HCT116 (cell line): ENCODE measurements around the gene PXDN. TPM values are rescaled to one million over a fixed set of nuclear protein-coding genes. Genes with fewer than 3 reads are reported as not detected.

ENCODE experiments used
- ATAC-seq: fragments of 200-7000 bp; cut with Tn5 transposase; 2 replicates; pipeline ENCODE4 v1.9.1; 2020; ENCODE audit warnings: mild to moderate bottlenecking, moderate library complexity
- BruUV-seq: library from RNA; stranded (reverse); fragments of 400-500 nt; replicated peaks from 2 replicates; lab custom pipeline; 2021; lab: Mats Ljungman, UMichigan
- CTCF ChIA-PET: fragments of 300-600 bp; sonication (Branson Sonifier 250); formaldehyde crosslinking; loops from one replicate; lab custom pipeline; 2021; ENCODE audit warnings: antibody characterized with exemption; lab: Charles Lee
- POLR2A ChIA-PET: fragments of 300-600, 350-600 bp; sonication (Branson Sonifier 250); formaldehyde crosslinking; loops from one replicate; lab custom pipeline; 2021; ENCODE audit warnings: antibody characterized with exemption; lab: Charles Lee
- RAD21 ChIA-PET, 2 experiments: fragments of 300-600 bp; sonication (Branson Sonifier 250); formaldehyde crosslinking; loops; one replicate each; lab custom pipeline; 2023; ENCODE audit warnings: low total read pairs in 2 of 2; ENCODE audit not compliant: uncharacterized antibody in 2 of 2, unreplicated experiment in 2 of 2, low non-redundant PET in 1 of 2; lab: Charles Lee
- DNase-seq: peaks from one replicate; pipeline ENCODE4 v3.0.0-alpha.2; 2010; ENCODE audit warnings: low read depth, low spot score
- H2AFZ ChIP-seq: fragments of 200-600 bp; shearing (Covaris generic), sonication (generic); 2 replicates; pipeline ENCODE4 v1.6.1; 2017; ENCODE audit warnings: low read depth, mixed run types, mixed read lengths, antibody characterized with exemption, low read length; ENCODE audit not compliant: poor library complexity, severe bottlenecking
- H3K27ac ChIP-seq: 2 replicates; pipeline ENCODE4 v1.5.1; 2012; ENCODE audit warnings: low read depth, low read length
- H3K27me3 ChIP-seq: fragments of 200-600 bp; sonication (generic); 2 replicates; pipeline ENCODE4 v1.6.1; 2016; ENCODE audit warnings: mixed run types, low read length, mixed read lengths; ENCODE audit not compliant: insufficient read depth
- H3K36me3 ChIP-seq, 2 experiments: fragments of 200-500 bp in 1 of 2; fragments of 200-600 bp in 1 of 2; sonication (Bioruptor generic) in 1 of 2; sonication (generic) in 1 of 2; 2 replicates each; pipeline versions ENCODE4 v1.5.1 to v1.6.1; 2014 to 2016; ENCODE audit warnings: low read length in 2 of 2, inconsistent platforms in 1 of 2, mixed read lengths in 1 of 2, mixed run types in 1 of 2; ENCODE audit not compliant: insufficient read depth in 2 of 2, control insufficient read depth in 1 of 2
- H3K4me1 ChIP-seq, 2 experiments: fragments of 200-600 bp in 1 of 2; sonication (generic) in 1 of 2; 2 replicates each; pipeline versions ENCODE4 v1.5.1 to v1.6.1; 2012 to 2017; ENCODE audit warnings: low read length in 2 of 2, inconsistent platforms in 1 of 2, mild to moderate bottlenecking in 1 of 2, mixed read lengths in 1 of 2, mixed run types in 1 of 2, moderate library complexity in 1 of 2; ENCODE audit not compliant: insufficient read depth in 2 of 2, control insufficient read depth in 1 of 2
- H3K4me2 ChIP-seq: fragments of 200-600 bp; sonication (generic); 2 replicates; pipeline ENCODE4 v1.6.1; 2017; ENCODE audit warnings: mixed run types, low read length, mixed read lengths
- H3K4me3 ChIP-seq, 2 experiments: fragments of 200-600 bp in 1 of 2; sonication (generic) in 1 of 2; replicated peaks in 1 of 2; 2 replicates each; pipeline ENCODE4 v1.5.1; 2011 to 2016; ENCODE audit warnings: low read length in 2 of 2, control low read depth in 1 of 2, low read depth in 1 of 2, mild to moderate bottlenecking in 1 of 2, mixed read lengths in 1 of 2, mixed run types in 1 of 2
- H3K79me2 ChIP-seq: fragments of 200-600 bp; sonication (generic); 2 replicates; pipeline ENCODE4 v1.6.1; 2017; ENCODE audit warnings: mild to moderate bottlenecking, mixed run types, low read length, moderate library complexity, mixed read lengths; ENCODE audit not compliant: insufficient read depth
- H3K9ac ChIP-seq: fragments of 200-600 bp; sonication (generic); 2 replicates; pipeline ENCODE4 v1.6.1; 2016; ENCODE audit warnings: low read length, mixed read lengths
- H3K9me2 ChIP-seq: fragments of 200-600 bp; sonication (generic), shearing (Covaris generic); 2 replicates; pipeline ENCODE4 v1.6.1; 2017; ENCODE audit warnings: mixed run types, mild to moderate bottlenecking, moderate library complexity; ENCODE audit not compliant: insufficient read depth
- H3K9me3 ChIP-seq, 2 experiments: fragments of 200-500 bp in 1 of 2; fragments of 200-600 bp in 1 of 2; sonication (Bioruptor generic) in 1 of 2; sonication (generic) in 1 of 2; 2 replicates each; pipeline ENCODE4 v1.6.1; 2014 to 2017; ENCODE audit warnings: low read length in 2 of 2, mixed read lengths in 2 of 2, inconsistent platforms in 1 of 2, low read depth in 1 of 2, mild to moderate bottlenecking in 1 of 2, mixed run types in 1 of 2, moderate library complexity in 1 of 2; ENCODE audit not compliant: control insufficient read depth in 1 of 2, insufficient read depth in 1 of 2
- H4K20me1 ChIP-seq: fragments of 200-600 bp; sonication (generic), shearing (Covaris generic); 2 replicates; pipeline ENCODE4 v1.6.1; 2017; ENCODE audit warnings: mixed run types, mild to moderate bottlenecking, moderate library complexity; ENCODE audit not compliant: insufficient read depth
- CBX3 ChIP-seq: IDR thresholded peaks from 2 replicates; pipeline ENCODE4 v1.6.1; 2012; ENCODE audit warnings: low read depth
- CEBPB ChIP-seq: IDR thresholded peaks from 2 replicates; pipeline ENCODE4 v1.6.1; 2012; ENCODE audit warnings: low read depth
- EZH2 ChIP-seq: fragments of 200-600 bp; sonication (generic); IDR thresholded peaks from 2 replicates; pipeline ENCODE4 v1.6.1; 2017; ENCODE audit warnings: antibody characterized with exemption, mixed run types
- FOSL1 ChIP-seq: IDR thresholded peaks from 2 replicates; pipeline ENCODE4 v1.6.1; 2012; ENCODE audit warnings: low read depth
- MAX ChIP-seq: IDR thresholded peaks from 2 replicates; pipeline ENCODE4 v1.6.1; 2012
- RAD21 ChIP-seq: IDR thresholded peaks from 2 replicates; pipeline ENCODE4 v1.6.1; 2012; ENCODE audit warnings: low read depth, mild to moderate bottlenecking
- SRF ChIP-seq: IDR thresholded peaks from 2 replicates; pipeline ENCODE4 v1.6.1; 2012; ENCODE audit warnings: low read depth
- YY1 ChIP-seq: IDR thresholded peaks from 2 replicates; pipeline ENCODE4 v1.6.1; 2011; ENCODE audit warnings: low read length, low read depth, moderate library complexity, mild to moderate bottlenecking; ENCODE audit not compliant: insufficient replicate concordance; ENCODE audit errors: extremely low read depth
- ZNF274 ChIP-seq: fragments of 200-500 bp; sonication (Bioruptor generic); IDR thresholded peaks from 2 replicates; pipeline ENCODE4 v1.6.1; 2014; ENCODE audit warnings: mild to moderate bottlenecking, low read depth, low read length, inconsistent platforms
- intact Hi-C: fragments of 100-400 bp; cut with micrococcal nuclease; formaldehyde crosslinking; loops from 2 replicates; pipeline ENCODE4 v1.10.0; 2022
- total RNA-seq: library from RNA; stranded (reverse); gene quantifications from one replicate; pipeline ENCODE4 v1.2.1, GENCODE V29; 2021; ENCODE audit not compliant: unreplicated experiment
- TF ChIP-seq, protein P1 (sequence below), 3 experiments: fragments of 200-600 bp in 1 of 3; sonication (generic) in 1 of 3; IDR thresholded peaks in 2 of 3; conservative IDR thresholded peaks in 1 of 3; 2 replicates each; pipeline ENCODE4 v1.5.1; 2012 to 2017; ENCODE audit warnings: low read depth in 2 of 3, low read length in 2 of 3, antibody characterized with exemption in 1 of 3, borderline replicate concordance in 1 of 3, control low read depth in 1 of 3, mild to moderate bottlenecking in 1 of 3, mixed read lengths in 1 of 3, mixed run types in 1 of 3, moderate library complexity in 1 of 3; ENCODE audit not compliant: insufficient read depth in 1 of 3

The PXDN gene
- total RNA-seq, 1 experiment from 2014 or later, result 10.7 TPM

DNA sequence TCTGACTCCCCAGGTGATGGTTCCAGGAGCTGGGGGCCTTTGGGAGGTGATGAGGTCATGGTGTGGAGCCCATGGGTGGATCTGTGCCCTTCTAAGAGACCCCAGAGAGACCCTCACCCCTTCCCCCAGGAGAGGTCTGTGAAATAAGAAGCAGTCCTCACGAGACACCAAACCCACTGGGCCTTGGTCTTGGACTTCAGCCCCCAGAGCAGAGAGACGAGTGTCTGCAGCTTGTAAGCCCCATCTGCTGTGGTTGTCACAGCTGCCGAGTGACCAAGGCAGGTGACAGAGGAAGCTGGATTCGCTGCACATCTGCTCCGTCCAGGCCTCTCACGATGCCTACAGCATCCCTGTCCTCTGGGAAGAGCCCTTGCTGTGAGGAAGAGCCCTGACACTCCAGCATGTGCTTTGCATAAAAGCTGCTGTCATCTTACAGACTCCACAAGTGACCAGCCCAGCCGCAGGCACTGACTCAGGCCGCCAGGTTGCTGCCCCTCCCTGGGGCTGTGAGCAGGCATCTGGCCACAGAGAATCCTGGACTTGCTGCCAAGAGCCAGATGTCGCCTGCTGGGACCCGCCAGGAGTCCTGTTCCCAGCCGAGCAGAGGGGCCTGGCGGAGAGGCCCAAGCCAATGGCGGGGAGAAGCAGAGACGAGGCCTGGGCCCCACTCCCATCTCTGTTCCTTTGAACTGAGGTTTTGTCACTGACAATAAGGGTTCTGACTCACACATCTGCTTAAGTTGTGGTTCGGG is 150.8 kb downstream of the PXDN start (continued):
- peak; percentile 49 for TF ChIP-seq MAX
- peak; percentile 14 for TF ChIP-seq YY1
- TF ChIP-seq FOSL1, result peak; percentile 82
- TF ChIP-seq CEBPB, result peak; percentile 79

DNA sequence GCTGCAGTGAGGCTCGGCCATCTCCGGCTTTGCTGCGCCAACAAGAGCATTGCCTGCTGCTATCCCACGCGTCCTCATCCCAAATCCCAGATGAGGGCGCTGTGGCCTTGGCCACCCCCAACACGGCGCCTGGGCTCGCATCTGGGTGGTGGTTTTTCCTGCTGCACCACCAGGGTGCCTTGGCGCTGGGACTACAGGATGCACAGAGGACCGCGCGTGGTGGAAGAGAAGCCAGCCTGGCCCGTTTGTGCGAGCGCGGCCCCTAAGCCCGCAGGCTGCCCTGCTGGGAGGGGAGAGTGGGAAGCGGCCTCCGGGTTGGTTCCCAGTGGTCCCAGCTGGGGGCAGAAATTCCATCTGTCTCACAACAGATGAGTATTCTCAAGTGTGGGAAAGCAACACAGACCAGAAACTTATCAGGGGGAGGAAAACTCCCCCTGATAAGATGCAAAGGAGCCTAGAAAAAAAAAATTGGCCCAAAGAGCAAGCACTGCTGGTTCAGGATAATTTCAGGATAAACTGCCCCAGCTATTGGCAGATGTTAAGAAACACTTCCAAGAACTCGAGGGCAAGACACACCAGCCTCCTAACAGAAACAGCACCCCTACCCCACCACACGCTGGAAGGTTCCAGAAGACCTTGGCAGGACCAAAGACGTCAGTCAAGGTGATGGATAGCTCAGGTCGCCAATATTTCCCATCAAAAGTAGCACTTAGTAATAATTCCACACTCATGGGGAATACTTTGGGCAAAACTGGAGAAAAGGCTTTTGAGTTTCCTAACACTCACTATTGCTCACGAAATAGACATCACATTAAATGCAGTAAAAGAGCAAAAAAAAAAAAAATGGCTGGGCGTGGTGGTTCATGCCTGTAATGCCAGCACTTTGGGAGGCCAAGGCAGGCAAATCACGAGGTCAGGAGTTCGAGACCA is 152.1 kb downstream of the PXDN start:
- peaks cover 0 to 4% of the 10 kb centered on the region in 2 experiments; a peak in 1 of 4 replicates for H3K9me3 ChIP-seq
- no peak overlapping the region for H3K27ac ChIP-seq
- BruUV-seq, result no TSS peak
- H3K9ac ChIP-seq, result no peak overlapping the region
- H3K4me2 ChIP-seq, result no peak overlapping the region
- ChIA-PET RAD21 (interaction anchor here in 1 of 2 experiments (0.6 to 2.0 kb wide), 2 partner anchors 158 to 159 kb away, joined by 3 to 7 read pairs; no protein-coding TSS in a partner anchor), CTCF (interaction anchor here (2.5 to 3.4 kb wide), 2 partner anchors 159 to 178 kb away, joined by 10 to 21 read pairs; no protein-coding TSS in a partner anchor), POLR2A (no interaction called here)
- no peaks in the 10 kb centered on the region for H3K9me2 ChIP-seq
- ATAC-seq (peak; percentile 68), DNase-seq (peak; percentile 41)
- TF ChIP-seq SRF (no peak), RAD21 (peak; percentile 84), FOSL1 (no peak), ZNF274 (no peak), YY1 (no peak), CBX3 (no peak), EZH2 (no peak)
- TF ChIP-seq, protein P1, sequence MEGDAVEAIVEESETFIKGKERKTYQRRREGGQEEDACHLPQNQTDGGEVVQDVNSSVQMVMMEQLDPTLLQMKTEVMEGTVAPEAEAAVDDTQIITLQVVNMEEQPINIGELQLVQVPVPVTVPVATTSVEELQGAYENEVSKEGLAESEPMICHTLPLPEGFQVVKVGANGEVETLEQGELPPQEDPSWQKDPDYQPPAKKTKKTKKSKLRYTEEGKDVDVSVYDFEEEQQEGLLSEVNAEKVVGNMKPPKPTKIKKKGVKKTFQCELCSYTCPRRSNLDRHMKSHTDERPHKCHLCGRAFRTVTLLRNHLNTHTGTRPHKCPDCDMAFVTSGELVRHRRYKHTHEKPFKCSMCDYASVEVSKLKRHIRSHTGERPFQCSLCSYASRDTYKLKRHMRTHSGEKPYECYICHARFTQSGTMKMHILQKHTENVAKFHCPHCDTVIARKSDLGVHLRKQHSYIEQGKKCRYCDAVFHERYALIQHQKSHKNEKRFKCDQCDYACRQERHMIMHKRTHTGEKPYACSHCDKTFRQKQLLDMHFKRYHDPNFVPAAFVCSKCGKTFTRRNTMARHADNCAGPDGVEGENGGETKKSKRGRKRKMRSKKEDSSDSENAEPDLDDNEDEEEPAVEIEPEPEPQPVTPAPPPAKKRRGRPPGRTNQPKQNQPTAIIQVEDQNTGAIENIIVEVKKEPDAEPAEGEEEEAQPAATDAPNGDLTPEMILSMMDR (IDR thresholded peaks at IDR 0.05 in 2 of 3, conservative IDR thresholded peaks at IDR 0.05 in 1 of 3; ENCODE audit: borderline replicate concordance in 1 of 3, insufficient read depth in 1 of 3, low read depth in 2 of 3, low read length in 2 of 3), result peak; percentile 54 to 94 (median 60)
- no peaks in the 10 kb centered on the region for H3K79me2 ChIP-seq
- no peaks in the 10 kb centered on the region for H4K20me1 ChIP-seq
- intact Hi-C loops, result loop anchor here (1.0 to 5.0 kb wide), 3 partner anchors 160 to 225 kb away; no protein-coding TSS in a partner anchor
- H3K4me3 ChIP-seq, result no peak overlapping the region
- H3K4me1 ChIP-seq, result peaks cover 11 to 19% of the 10 kb centered on the region in 2 experiments
- H2AFZ ChIP-seq, result no peak overlapping the region
- peaks cover 39% of the 10 kb centered on the region for H3K27me3 ChIP-seq
- H3K36me3 ChIP-seq, result no peaks in the 10 kb centered on the region
